Left ventricle myocardium inferior (tissue), 1 donor: ENCODE data around the gene TTC12. TPM values are rescaled to one million over a fixed set of nuclear protein-coding genes. Genes with fewer than 3 reads are reported as not detected.

ENCODE experiments used
- DNase-seq: peaks from one replicate; pipeline ENCODE4 v3.0.0-alpha.2; 2020
- H3K27ac ChIP-seq: fragments of 200-600 bp; replicated peaks from 2 replicates; pipeline ENCODE4 v1.8.0; 2021
- H3K27me3 ChIP-seq: fragments of 200-600 bp; 2 replicates; pipeline ENCODE4 v1.8.0; 2021; ENCODE audit warnings: low read depth
- H3K36me3 ChIP-seq: fragments of 200-600 bp; 2 replicates; pipeline ENCODE4 v1.8.0; 2021
- H3K4me1 ChIP-seq: fragments of 200-600 bp; 2 replicates; pipeline ENCODE4 v1.8.0; 2021
- H3K4me3 ChIP-seq: fragments of 200-600 bp; 2 replicates; pipeline ENCODE4 v1.8.0; 2021; ENCODE audit warnings: mild to moderate bottlenecking, moderate library complexity
- H3K9me3 ChIP-seq: fragments of 200-600 bp; replicated peaks from 2 replicates; pipeline ENCODE4 v1.8.0; 2021
- CTCF ChIP-seq: fragments of 200-600 bp; IDR thresholded peaks from 2 replicates; pipeline ENCODE4 v1.8.0; 2021; ENCODE audit warnings: antibody characterized with exemption, mild to moderate bottlenecking, borderline replicate concordance
- intact Hi-C: fragments of 100-400 bp; cut with micrococcal nuclease; formaldehyde crosslinking; loops from one replicate; pipeline ENCODE4 v1.11.0; 2022
- total RNA-seq: library from RNA; stranded (reverse); fragmentation: NEBNext Ultra II Directional; extraction: Animal tissue kit (Norgen Biotek cat#: 25700); gene quantifications from one replicate; pipeline ENCODE4 v1.2.1, GENCODE V29; 2021
- donor health status: DM: no; HTN: yes; CAD: no; lungs with severe emphysema.

Gene TTC12
- total RNA-seq, 1 donor from 2014 or later, result 5.5 TPM

DNA sequence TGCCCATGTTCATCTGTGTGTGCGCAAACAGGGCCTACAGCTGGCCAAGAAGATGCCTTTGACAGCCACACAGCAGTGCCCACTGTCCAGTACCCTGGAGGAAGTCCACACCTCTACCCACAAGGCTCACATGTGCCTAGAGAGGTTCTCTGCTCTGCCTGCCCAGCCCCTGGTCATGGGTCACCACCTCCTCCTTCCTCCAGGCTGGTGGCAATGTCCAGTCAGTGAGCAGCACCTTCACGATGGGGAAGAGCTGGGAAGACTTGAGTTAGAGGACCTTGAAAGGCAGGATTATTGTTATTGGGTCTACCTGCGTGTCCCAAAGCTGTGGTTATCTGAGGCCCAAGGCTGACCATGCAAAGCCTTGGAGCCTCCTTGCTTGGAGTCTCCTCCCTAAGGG is 28.4 kb upstream of the TTC12 start:
- intact Hi-C loops, result loop anchor here (5.0 kb wide), 1 partner anchor 699 kb away; no protein-coding TSS in a partner anchor
- Histone ChIP-seq H3K4me3 (no peak overlapping the region), H3K9me3 (no peaks in the 10 kb centered on the region), H3K27ac (no peak overlapping the region), H3K36me3 (no peaks in the 10 kb centered on the region), H3K27me3 (no peaks in the 10 kb centered on the region), H3K4me1 (peaks cover 16% of the 10 kb centered on the region)
- TF ChIP-seq CTCF, result no peak
- DNase-seq, result no peak

DNA sequence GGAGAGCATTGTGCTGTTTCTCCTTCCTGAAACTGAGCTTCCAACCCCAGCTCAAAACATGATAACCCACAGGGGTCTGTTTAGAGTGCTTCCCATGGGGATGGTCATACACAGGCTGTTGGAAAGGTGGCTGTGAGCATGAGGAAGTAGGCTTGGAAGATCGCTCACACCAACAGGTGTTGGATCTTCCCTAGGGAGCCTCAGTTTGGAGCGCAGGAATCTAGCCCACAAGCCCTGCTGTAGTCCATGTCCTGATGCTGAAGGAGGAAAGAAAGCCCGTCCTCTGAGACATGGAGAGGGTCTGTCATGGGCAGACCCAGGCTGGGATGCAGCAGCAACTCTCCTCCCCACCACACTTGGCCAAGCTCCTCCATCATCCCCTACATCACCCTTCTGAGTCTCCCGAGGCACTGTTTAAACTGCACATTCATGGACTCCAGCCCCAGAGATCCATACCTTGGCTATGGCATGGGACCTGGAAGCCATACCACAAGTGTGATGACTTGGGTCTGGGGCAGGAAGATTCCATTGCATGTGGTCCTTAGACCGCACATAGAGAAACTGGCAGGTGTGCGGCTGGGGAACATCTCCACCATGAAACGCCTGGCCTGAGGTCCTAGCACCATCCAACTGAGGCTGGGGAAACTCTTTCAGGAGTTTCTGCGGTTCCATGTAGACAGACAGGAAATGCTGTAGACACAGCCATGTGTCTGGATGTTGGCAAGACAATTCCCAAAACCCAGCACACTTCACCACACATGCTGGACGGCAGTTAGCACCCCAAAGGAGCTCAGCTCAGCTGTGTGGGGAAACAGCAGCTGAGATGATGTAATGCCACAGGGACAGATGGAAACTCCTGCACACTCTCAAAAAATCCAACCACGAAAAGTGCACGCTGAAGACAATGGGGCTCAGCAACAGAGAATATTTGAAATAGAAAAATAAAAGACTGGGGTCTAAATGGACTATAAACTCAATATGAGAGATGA is 27.6 kb upstream of the TTC12 start:
- no peak for TF ChIP-seq CTCF
- Histone ChIP-seq H3K9me3 (no peaks in the 10 kb centered on the region), H3K27ac (no peak overlapping the region), H3K4me3 (no peak overlapping the region), H3K27me3 (no peaks in the 10 kb centered on the region), H3K4me1 (peaks cover 16% of the 10 kb centered on the region), H3K36me3 (no peaks in the 10 kb centered on the region)
- intact Hi-C loops, result loop anchor here (5.0 kb wide), 1 partner anchor 700 kb away; no protein-coding TSS in a partner anchor
- no peak for DNase-seq

- no peaks in the 10 kb centered on the region for H3K36me3 ChIP-seq
- no peak overlapping the region for H3K27ac ChIP-seq
- H3K9me3 ChIP-seq, result no peaks in the 10 kb centered on the region
- intact Hi-C loops, result loop anchor here (5.0 kb wide), 1 partner anchor 700 kb away; no protein-coding TSS in a partner anchor
- no peak for DNase-seq
- no peaks in the 10 kb centered on the region for H3K27me3 ChIP-seq
- H3K4me3 ChIP-seq, result no peak overlapping the region
- H3K4me1 ChIP-seq, result peaks cover 16% of the 10 kb centered on the region
- TF ChIP-seq CTCF, result no peak
Observed at GRCh38 chr11:113287801-113288200, 26.6 kb upstream of the TTC12 start.

DNA sequence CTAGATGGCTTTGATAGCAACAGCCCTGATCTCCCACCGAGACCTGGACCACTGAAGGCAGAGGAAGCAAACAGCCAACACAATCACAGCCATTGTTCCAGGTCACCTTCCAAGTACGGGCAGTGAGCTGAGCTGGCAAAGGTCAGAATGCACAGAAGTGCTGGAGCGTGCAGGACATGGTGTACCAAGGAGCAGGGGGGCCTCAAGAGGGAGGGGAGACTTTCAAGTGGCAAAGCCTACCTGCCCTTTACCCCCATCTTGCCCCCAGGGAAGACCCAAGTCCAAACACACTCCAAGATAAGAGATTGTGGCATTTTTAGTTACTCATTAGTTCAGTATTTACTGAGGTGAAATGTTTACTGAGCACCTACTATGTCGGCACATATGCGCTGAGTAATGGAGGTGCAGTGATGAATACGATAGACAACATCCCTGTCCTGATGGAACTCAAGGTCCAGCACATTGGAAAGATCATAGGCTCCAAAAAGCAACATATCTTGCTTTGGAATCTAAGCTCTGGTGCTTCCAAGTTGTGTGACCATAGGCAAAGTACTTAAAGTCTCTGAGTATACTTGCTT is 26.0 kb upstream of the TTC12 start:
- intact Hi-C loops, result loop anchor here (5.0 kb wide), 1 partner anchor 701 kb away; no protein-coding TSS in a partner anchor
- H3K4me1 ChIP-seq, result peaks cover 16% of the 10 kb centered on the region
- H3K36me3 ChIP-seq, result no peaks in the 10 kb centered on the region
- no peaks in the 10 kb centered on the region for H3K9me3 ChIP-seq
- TF ChIP-seq CTCF, result no peak
- H3K4me3 ChIP-seq, result no peak overlapping the region
- no peaks in the 10 kb centered on the region for H3K27me3 ChIP-seq
- no peak overlapping the region for H3K27ac ChIP-seq
- no peak for DNase-seq

DNA sequence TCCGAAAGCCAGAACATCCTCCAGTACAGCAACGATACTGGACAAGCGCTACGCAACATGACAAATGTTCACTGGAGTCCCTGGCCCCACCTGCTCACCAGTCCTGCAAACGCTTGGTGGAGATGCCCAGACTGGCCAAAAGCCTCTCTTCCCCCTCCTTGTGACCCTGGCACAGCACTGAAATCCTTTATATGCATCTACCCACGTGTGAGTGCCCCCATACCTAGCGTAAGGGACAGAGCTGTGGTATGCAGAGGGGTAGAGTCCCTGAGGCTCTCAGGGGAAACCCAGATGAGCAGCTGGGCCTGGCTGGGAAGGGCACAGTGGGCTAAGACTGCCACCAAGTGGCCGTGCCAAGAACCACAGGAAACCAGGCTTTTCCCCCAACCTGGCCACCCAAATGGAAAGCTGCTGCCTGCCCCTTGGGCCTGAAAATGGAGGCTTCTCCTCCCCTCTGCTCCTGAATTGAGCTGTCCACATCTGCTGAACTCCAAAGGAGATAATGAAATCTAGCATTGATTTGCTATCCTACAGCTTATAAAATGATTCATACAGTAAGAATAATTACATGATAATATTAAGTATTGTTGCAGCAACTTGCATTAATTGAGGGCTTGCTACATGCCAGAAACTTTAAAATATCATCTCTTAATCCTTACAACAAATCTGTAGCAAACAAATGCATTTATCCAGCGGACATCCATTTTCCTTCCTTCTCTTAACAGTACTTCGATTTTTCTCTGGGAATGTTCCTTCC is 24.8 kb upstream of the TTC12 start:
- peak; percentile 46 for DNase-seq
- no peaks in the 10 kb centered on the region for H3K9me3 ChIP-seq
- no peak overlapping the region for H3K27ac ChIP-seq
- H3K4me3 ChIP-seq, result no peak overlapping the region
- no peaks in the 10 kb centered on the region for H3K36me3 ChIP-seq
- H3K27me3 ChIP-seq, result peaks cover 9% of the 10 kb centered on the region
- TF ChIP-seq CTCF, result peak; percentile 96
- H3K4me1 ChIP-seq, result peaks cover 16% of the 10 kb centered on the region
- intact Hi-C loops, result loop anchor here (5.0 kb wide), 1 partner anchor 702 kb away; no protein-coding TSS in a partner anchor
